ENCODE data around the gene LAMP5.
A peak's percentile ranks its signal among the peaks of the same experiment; 100 is the strongest.

Gene LAMP5

GRCh38 chr20:9503526-9504245 is 10.7 kb upstream of the LAMP5 start:
- H3K4me1 ChIP-seq (ENCODE audit: insufficient read depth, low read length) = peaks cover 18% of the 10 kb centered on the region; the same call in 1 of the 2 replicates
- H3K27ac ChIP-seq (ENCODE audit: low read length) = no peak overlapping the region
- no peaks in the 10 kb centered on the region for H3K36me3 ChIP-seq (ENCODE audit: insufficient read depth, low read depth, low read length)
- H3K9ac ChIP-seq (ENCODE audit: low read depth, low read length) = no peak overlapping the region
- peaks cover 79% of the 10 kb centered on the region for H3K27me3 ChIP-seq (ENCODE audit: insufficient read depth, low read length)
- H3K4me3 ChIP-seq (ENCODE audit: low read length) = no peak overlapping the region
- no peaks in the 10 kb centered on the region; the same call in 1 of the 2 replicates for H3K9me3 ChIP-seq (ENCODE audit: insufficient read depth, low read depth, low read length)

- Histone ChIP-seq H3K9me3 (ENCODE audit: insufficient read depth, low read depth, low read length) (no peaks in the 10 kb centered on the region; the same call in 1 of the 2 replicates), H3K27me3 (ENCODE audit: insufficient read depth, low read length) (peaks cover 97% of the 10 kb centered on the region), H3K27ac (ENCODE audit: low read length) (no peak overlapping the region), H3K4me3 (ENCODE audit: low read length) (peak overlapping the region; percentile 65; the same call in 1 of the 2 replicates), H3K9ac (ENCODE audit: low read depth, low read length) (no peak overlapping the region), H3K36me3 (ENCODE audit: insufficient read depth, low read depth, low read length) (no peaks in the 10 kb centered on the region), H3K4me1 (ENCODE audit: insufficient read depth, low read length) (peaks cover 22% of the 10 kb centered on the region; the same call in 1 of the 2 replicates)
Observed at GRCh38 chr20:9506280-9506821, 8.0 kb upstream of the LAMP5 start.

GRCh38 chr20:9506964-9507369 is 7.4 kb upstream of the LAMP5 start:
- no peaks in the 10 kb centered on the region; the same call in 1 of the 2 replicates for H3K9me3 ChIP-seq (ENCODE audit: insufficient read depth, low read depth, low read length)
- H3K4me1 ChIP-seq (ENCODE audit: insufficient read depth, low read length) = peaks cover 22% of the 10 kb centered on the region; the same call in 1 of the 2 replicates
- peak overlapping the region; percentile 65; the same call in 1 of the 2 replicates for H3K4me3 ChIP-seq (ENCODE audit: low read length)
- H3K27ac ChIP-seq (ENCODE audit: low read length) = no peak overlapping the region
- H3K27me3 ChIP-seq (ENCODE audit: insufficient read depth, low read length) = peaks cover 99% of the 10 kb centered on the region
- H3K36me3 ChIP-seq (ENCODE audit: insufficient read depth, low read depth, low read length) = no peaks in the 10 kb centered on the region
- H3K9ac ChIP-seq (ENCODE audit: low read depth, low read length) = no peak overlapping the region

DNA sequence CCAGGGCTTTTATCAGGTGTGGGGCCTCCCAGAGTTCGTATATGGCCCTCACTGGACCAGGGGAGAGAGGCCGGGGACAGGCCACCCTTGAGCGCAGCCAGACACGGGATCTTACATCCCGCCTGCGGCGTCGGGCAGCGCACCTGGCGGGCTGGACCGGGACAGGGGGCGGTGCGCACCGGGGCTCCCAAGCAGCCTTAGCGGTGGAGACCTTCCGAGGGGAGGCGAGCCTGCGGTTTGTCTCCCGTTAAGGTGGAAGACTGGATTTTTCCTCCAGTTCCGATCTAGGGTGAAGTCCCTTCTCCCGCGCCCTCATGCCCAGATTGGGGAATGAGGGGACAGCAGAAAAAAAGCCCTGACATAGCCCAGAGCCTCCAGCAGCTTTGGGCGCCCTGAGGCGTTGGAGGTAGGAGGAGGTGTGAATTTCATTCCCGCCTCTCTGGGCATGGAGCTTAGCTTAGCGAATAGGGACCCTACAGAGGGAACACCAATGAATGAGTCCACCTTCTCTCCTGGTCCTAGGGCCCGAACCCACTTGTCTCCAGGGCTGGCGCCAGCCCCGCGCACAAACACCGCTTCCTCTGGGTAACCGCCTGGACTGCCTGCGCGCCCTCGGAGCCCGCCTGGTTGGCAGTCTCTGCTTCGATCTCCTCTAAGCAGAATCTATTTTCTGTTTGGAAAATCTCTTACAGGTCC is 6.7 kb upstream of the LAMP5 start:
- no peaks in the 10 kb centered on the region for H3K36me3 ChIP-seq (ENCODE audit: insufficient read depth, low read depth, low read length)
- no peak overlapping the region for H3K27ac ChIP-seq (ENCODE audit: low read length)
- H3K27me3 ChIP-seq (ENCODE audit: insufficient read depth, low read length) = peaks cover 99% of the 10 kb centered on the region
- peak overlapping the region; percentile 65; the same call in 1 of the 2 replicates for H3K4me3 ChIP-seq (ENCODE audit: low read length)
- no peak overlapping the region for H3K9ac ChIP-seq (ENCODE audit: low read depth, low read length)
- no peaks in the 10 kb centered on the region; the same call in 1 of the 2 replicates for H3K9me3 ChIP-seq (ENCODE audit: insufficient read depth, low read depth, low read length)
- H3K4me1 ChIP-seq (ENCODE audit: insufficient read depth, low read length) = peaks cover 22% of the 10 kb centered on the region; the same call in 1 of the 2 replicates

- Histone ChIP-seq H3K9me3 (ENCODE audit: insufficient read depth, low read depth, low read length) (no peaks in the 10 kb centered on the region; the same call in 1 of the 2 replicates), H3K36me3 (ENCODE audit: insufficient read depth, low read depth, low read length) (no peaks in the 10 kb centered on the region), H3K9ac (ENCODE audit: low read depth, low read length) (no peak overlapping the region), H3K4me1 (ENCODE audit: insufficient read depth, low read length) (peaks cover 22% of the 10 kb centered on the region; the same call in 1 of the 2 replicates), H3K27me3 (ENCODE audit: insufficient read depth, low read length) (peaks cover 99% of the 10 kb centered on the region), H3K27ac (ENCODE audit: low read length) (no peak overlapping the region), H3K4me3 (ENCODE audit: low read length) (peak overlapping the region; percentile 65)
Observed at GRCh38 chr20:9508240-9508661, 6.1 kb upstream of the LAMP5 start.

DNA sequence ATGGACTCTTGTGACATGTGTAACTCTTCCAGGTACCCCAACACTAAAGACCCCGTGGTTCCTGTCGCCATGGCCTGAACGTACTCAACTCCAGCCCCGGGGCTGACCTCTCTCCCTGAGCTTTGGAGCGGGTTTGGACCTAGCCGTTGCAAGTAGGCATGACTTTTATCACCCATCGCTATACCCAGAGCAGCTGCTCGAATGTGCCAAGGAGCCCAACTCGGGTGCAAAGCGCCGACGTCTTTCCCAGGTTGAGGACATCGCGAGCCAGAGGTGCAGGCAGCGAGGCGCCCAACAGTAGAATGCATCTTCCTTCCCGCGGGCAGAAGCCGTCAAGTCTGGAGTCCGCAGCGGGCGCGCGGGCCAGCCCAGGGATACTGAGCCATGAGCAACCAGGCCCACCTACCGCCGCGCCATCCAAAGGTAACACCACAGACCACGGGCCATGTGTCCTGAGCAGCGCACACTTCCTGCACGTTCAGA is 5.7 kb upstream of the LAMP5 start:
- Histone ChIP-seq H3K9me3 (ENCODE audit: insufficient read depth, low read depth, low read length) (no peaks in the 10 kb centered on the region; the same call in 1 of the 2 replicates), H3K4me1 (ENCODE audit: insufficient read depth, low read length) (peaks cover 24% of the 10 kb centered on the region; the same call in 1 of the 2 replicates), H3K9ac (ENCODE audit: low read depth, low read length) (no peak overlapping the region), H3K36me3 (ENCODE audit: insufficient read depth, low read depth, low read length) (no peaks in the 10 kb centered on the region), H3K27me3 (ENCODE audit: insufficient read depth, low read length) (peaks cover 99% of the 10 kb centered on the region), H3K4me3 (ENCODE audit: low read length) (peak overlapping the region; percentile 65), H3K27ac (ENCODE audit: low read length) (no peak overlapping the region)

- H3K27me3 ChIP-seq (ENCODE audit: insufficient read depth, low read length) = peaks cover 99% of the 10 kb centered on the region
- no peak overlapping the region for H3K27ac ChIP-seq (ENCODE audit: low read length)
- peak overlapping the region; percentile 65; the same call in 1 of the 2 replicates for H3K4me3 ChIP-seq (ENCODE audit: low read length)
- no peaks in the 10 kb centered on the region for H3K36me3 ChIP-seq (ENCODE audit: insufficient read depth, low read depth, low read length)
- no peak overlapping the region for H3K9ac ChIP-seq (ENCODE audit: low read depth, low read length)
- peaks cover 23% of the 10 kb centered on the region; the same call in 1 of the 2 replicates for H3K4me1 ChIP-seq (ENCODE audit: insufficient read depth, low read length)
- H3K9me3 ChIP-seq (ENCODE audit: insufficient read depth, low read depth, low read length) = no peaks in the 10 kb centered on the region; the same call in 1 of the 2 replicates
Observed at GRCh38 chr20:9509246-9509645, 5.1 kb upstream of the LAMP5 start.

- Histone ChIP-seq H3K27ac (ENCODE audit: low read length) (no peak overlapping the region), H3K4me1 (ENCODE audit: insufficient read depth, low read length) (peaks cover 22% of the 10 kb centered on the region; the same call in 1 of the 2 replicates), H3K4me3 (ENCODE audit: low read length) (no peak overlapping the region), H3K27me3 (ENCODE audit: insufficient read depth, low read length) (peaks cover 100% of the 10 kb centered on the region), H3K9me3 (ENCODE audit: insufficient read depth, low read depth, low read length) (no peaks in the 10 kb centered on the region; the same call in 1 of the 2 replicates), H3K9ac (ENCODE audit: low read depth, low read length) (no peak overlapping the region), H3K36me3 (ENCODE audit: insufficient read depth, low read depth, low read length) (no peaks in the 10 kb centered on the region)
Observed at GRCh38 chr20:9510911-9511310, 3.5 kb upstream of the LAMP5 start.

GRCh38 chr20:9514072-9514460 is 324 bp upstream of the LAMP5 start:
- Histone ChIP-seq H3K9ac (ENCODE audit: low read depth, low read length) (no peak overlapping the region), H3K36me3 (ENCODE audit: insufficient read depth, low read depth, low read length) (no peaks in the 10 kb centered on the region), H3K4me3 (ENCODE audit: low read length) (peak overlapping the region; percentile 60), H3K27me3 (ENCODE audit: insufficient read depth, low read length) (peaks cover 100% of the 10 kb centered on the region), H3K9me3 (ENCODE audit: insufficient read depth, low read depth, low read length) (no peaks in the 10 kb centered on the region), H3K4me1 (ENCODE audit: insufficient read depth, low read length) (peaks cover 29% of the 10 kb centered on the region), H3K27ac (ENCODE audit: low read length) (no peak overlapping the region)

DNA sequence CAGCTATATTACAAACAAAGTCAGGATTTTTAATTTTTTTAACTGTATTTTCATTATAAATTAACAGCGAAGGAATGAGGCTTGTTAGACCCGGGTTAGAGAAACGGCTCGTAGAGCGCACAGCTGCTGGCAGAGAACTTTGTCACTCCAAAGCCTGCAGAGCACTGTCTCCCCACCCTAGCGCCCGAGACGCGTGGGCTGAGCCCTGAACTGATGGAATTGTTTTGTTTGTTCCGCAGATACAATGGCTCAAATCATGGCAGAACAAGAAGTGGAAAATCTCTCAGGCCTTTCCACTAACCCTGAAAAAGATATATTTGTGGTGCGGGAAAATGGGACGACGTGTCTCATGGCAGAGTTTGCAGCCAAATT is 810 bp downstream of the LAMP5 start:
- Histone ChIP-seq H3K4me3 (ENCODE audit: low read length) (peak overlapping the region; percentile 60), H3K4me1 (ENCODE audit: insufficient read depth, low read length) (peaks cover 39% of the 10 kb centered on the region), H3K9me3 (ENCODE audit: insufficient read depth, low read depth, low read length) (no peaks in the 10 kb centered on the region), H3K9ac (ENCODE audit: low read depth, low read length) (no peak overlapping the region), H3K27ac (ENCODE audit: low read length) (no peak overlapping the region), H3K27me3 (ENCODE audit: insufficient read depth, low read length) (peaks cover 100% of the 10 kb centered on the region), H3K36me3 (ENCODE audit: insufficient read depth, low read depth, low read length) (no peaks in the 10 kb centered on the region)

DNA sequence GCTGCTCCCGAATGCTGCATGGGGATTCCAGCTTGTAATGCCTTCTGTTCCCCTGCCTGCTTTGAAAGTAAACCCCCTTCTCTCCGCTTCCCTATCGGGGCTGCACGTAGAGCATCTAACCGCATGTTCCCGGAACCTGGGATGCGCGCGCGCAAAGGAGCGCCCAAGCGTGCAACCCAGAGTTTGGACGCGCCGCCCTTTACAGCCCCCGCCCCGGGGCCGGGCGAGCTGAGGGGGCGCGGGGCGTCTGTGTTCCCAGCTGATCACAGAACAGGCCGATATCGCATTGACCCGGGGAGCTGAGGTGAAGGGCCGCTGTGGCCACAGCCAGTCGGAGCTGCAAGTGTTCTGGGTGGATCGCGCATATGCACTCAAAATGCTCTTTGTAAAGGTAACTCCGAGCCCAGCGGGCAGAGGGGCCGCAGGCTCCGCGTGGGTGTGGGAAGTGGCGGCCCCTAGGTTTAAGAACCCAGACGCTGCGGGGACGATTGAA is 1.4 kb downstream of the LAMP5 start:
- Histone ChIP-seq H3K27ac (ENCODE audit: low read length) (no peak overlapping the region), H3K9me3 (ENCODE audit: insufficient read depth, low read depth, low read length) (no peaks in the 10 kb centered on the region), H3K27me3 (ENCODE audit: insufficient read depth, low read length) (peaks cover 100% of the 10 kb centered on the region), H3K36me3 (ENCODE audit: insufficient read depth, low read depth, low read length) (no peaks in the 10 kb centered on the region), H3K4me3 (ENCODE audit: low read length) (peak overlapping the region; percentile 60), H3K9ac (ENCODE audit: low read depth, low read length) (no peak overlapping the region), H3K4me1 (ENCODE audit: insufficient read depth, low read length) (peaks cover 42% of the 10 kb centered on the region)

Measured in iPS-20b (cell line).